Measurements from ENCODE around the gene LYPD6.

DNA sequence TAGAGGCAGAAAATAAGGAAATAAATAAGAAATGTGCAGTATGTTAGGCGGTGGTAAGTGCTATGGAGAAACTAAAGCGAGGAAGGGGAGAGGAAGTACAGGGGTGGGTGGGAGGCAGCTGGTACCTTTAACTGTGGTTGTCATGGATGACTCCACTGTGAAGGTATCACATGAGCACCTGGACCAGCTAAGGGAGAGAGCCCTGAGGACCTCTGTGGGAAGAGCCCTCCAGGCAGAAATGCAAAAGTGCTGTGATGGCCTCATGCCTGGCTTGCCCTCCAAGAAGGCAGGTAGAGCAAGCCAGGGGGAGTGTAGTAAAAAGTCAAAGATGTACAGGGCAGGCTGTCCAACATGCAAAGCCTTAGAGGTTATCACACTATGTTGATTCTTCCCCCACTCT, 17.9 kb downstream of the LYPD6 start:
- TF ChIP-seq EZH2 (IDR thresholded peaks at IDR 0.05; ENCODE audit: insufficient read depth, poor library complexity, severe bottlenecking), result no peak
- no peak for TF ChIP-seq EZH2phosphoT487 (IDR thresholded peaks at IDR 0.05; ENCODE audit: insufficient read depth, low read depth)

Data from GM23248 (cell line).